H1 (cell line): ENCODE data around the gene SERPINB6. TPM values are rescaled to one million over a fixed set of nuclear protein-coding genes. Genes with fewer than 3 reads are reported as not detected.
A peak's percentile ranks its signal among the peaks of the same experiment; 100 is the strongest.

Source experiments
- CTCF ChIA-PET: fragments of 300-600 bp; sonication (Branson Sonifier 250); formaldehyde crosslinking; loops from one replicate; lab custom pipeline; 2021; ENCODE audit not compliant: partially characterized antibody; lab: Charles Lee
- POLR2A ChIA-PET: fragments of 300-600 bp; sonication (Branson Sonifier 250); formaldehyde crosslinking; loops from one replicate; lab custom pipeline; 2021; ENCODE audit warnings: inconsistent platforms; ENCODE audit not compliant: partially characterized antibody; lab: Charles Lee
- DNase-seq, 2 experiments: peaks; one replicate each; pipeline versions ENCODE4 v3.0.0 to v3.0.0-alpha.2; 2010 to 2022; ENCODE audit warnings: low spot score in 2 of 2, low read depth in 1 of 2, mixed read lengths in 1 of 2
- FAIRE-seq: peaks from 2 replicates; lab custom pipeline; 2011; peaks lifted over from hg19 to GRCh38; lab: Jason Lieb, UNC
- H2AFZ ChIP-seq: 2 replicates; pipeline ENCODE4 v1.8.1; 2012; ENCODE audit warnings: low read length, inconsistent platforms
- H2AK5ac ChIP-seq: 2 replicates; pipeline ENCODE4 v1.6.1; 2013; ENCODE audit warnings: low read depth, low read length
- H2BK120ac ChIP-seq: replicated peaks from 2 replicates; pipeline ENCODE3; 2013; ENCODE audit warnings: low read depth, low read length, inconsistent platforms
- H2BK12ac ChIP-seq: 2 replicates; pipeline ENCODE4 v1.6.1; 2013; ENCODE audit warnings: low read depth, low read length
- H2BK15ac ChIP-seq: 2 replicates; pipeline ENCODE4 v1.6.1; 2013; ENCODE audit warnings: low read length
- H2BK20ac ChIP-seq: 2 replicates; pipeline ENCODE4 v1.6.1; 2013; ENCODE audit warnings: low read length
- H2BK5ac ChIP-seq: 2 replicates; pipeline ENCODE4 v1.6.1; 2013; ENCODE audit warnings: low read depth, low read length
- H3K14ac ChIP-seq: 2 replicates; pipeline ENCODE4 v1.6.1; 2013; ENCODE audit warnings: inconsistent platforms; ENCODE audit not compliant: insufficient read length
- H3K18ac ChIP-seq: 2 replicates; pipeline ENCODE4 v1.6.1; 2013; ENCODE audit warnings: low read length; ENCODE audit errors: extremely low read depth
- H3K23ac ChIP-seq: 2 replicates; pipeline ENCODE4 v1.6.1; 2013; ENCODE audit warnings: inconsistent platforms; ENCODE audit not compliant: insufficient read length
- H3K23me2 ChIP-seq: 2 replicates; pipeline ENCODE4 v1.6.1; 2013; ENCODE audit warnings: low read depth, low read length
- H3K27ac ChIP-seq: 2 replicates; pipeline ENCODE4 v1.6.1; 2011; ENCODE audit warnings: low read depth, low read length, inconsistent platforms
- H3K27me3 ChIP-seq, 4 experiments: replicated peaks in 1 of 4; 1 replicate in 1 of 4; 2 replicates in 3 of 4; pipeline versions ENCODE4 v1.6.1 to v1.8.1; 2011 to 2013; ENCODE audit warnings: low read length in 3 of 4, mild to moderate bottlenecking in 3 of 4, inconsistent platforms in 2 of 4, mixed read lengths in 2 of 4, moderate library complexity in 1 of 4; ENCODE audit not compliant: control insufficient read depth in 3 of 4, insufficient read depth in 3 of 4; ENCODE audit errors: extremely low read depth in 1 of 4
- H3K36me3 ChIP-seq, 4 experiments: 2 replicates each; pipeline versions ENCODE4 v1.6.1 to v1.8.1; 2011 to 2013; ENCODE audit warnings: mild to moderate bottlenecking in 4 of 4, low read length in 3 of 4, moderate library complexity in 2 of 4, control low read depth in 1 of 4, inconsistent platforms in 1 of 4; ENCODE audit not compliant: insufficient read depth in 4 of 4, control insufficient read depth in 2 of 4
- H3K4ac ChIP-seq: replicated peaks from 2 replicates; pipeline ENCODE3; 2013; ENCODE audit warnings: low read length, low read depth, mixed read lengths, inconsistent platforms; ENCODE audit not compliant: insufficient read length
- H3K4me1 ChIP-seq, 4 experiments: replicated peaks in 1 of 4; 1 replicate in 1 of 4; 2 replicates in 3 of 4; pipeline versions ENCODE4 v1.6.1 to v1.8.1; 2011 to 2013; ENCODE audit warnings: low read length in 3 of 4, inconsistent platforms in 2 of 4, mixed read lengths in 1 of 4; ENCODE audit not compliant: insufficient read depth in 4 of 4, control insufficient read depth in 3 of 4
- H3K4me2 ChIP-seq, 2 experiments: 2 replicates each; pipeline versions ENCODE4 v1.6.1 to v1.8.1; 2011 to 2013; ENCODE audit warnings: low read depth in 2 of 2, low read length in 2 of 2, control low read depth in 1 of 2, inconsistent platforms in 1 of 2, mild to moderate bottlenecking in 1 of 2; ENCODE audit not compliant: insufficient read depth in 1 of 2
- H3K4me3 ChIP-seq, 4 experiments: fragments of 200-600, 300-600 bp in 1 of 4; sonication (generic), shearing (Covaris generic), sonication (Bioruptor Twin) in 1 of 4; 2 replicates each; pipeline versions ENCODE4 v1.5.1 to v1.8.1; 2011 to 2016; ENCODE audit warnings: low read length in 4 of 4, low read depth in 3 of 4, control low read depth in 2 of 4, inconsistent platforms in 2 of 4, mild to moderate bottlenecking in 2 of 4, mixed read lengths in 1 of 4, moderate library complexity in 1 of 4; ENCODE audit not compliant: insufficient read depth in 2 of 4; ENCODE audit errors: extremely low read depth in 1 of 4
- H3K56ac ChIP-seq: replicated peaks from 2 replicates; pipeline ENCODE3; 2013; ENCODE audit warnings: low read depth, mild to moderate bottlenecking, mixed read lengths, low read length, inconsistent platforms; ENCODE audit not compliant: insufficient read length
- H3K79me1 ChIP-seq: 2 replicates; pipeline ENCODE4 v1.6.1; 2013; ENCODE audit warnings: low read depth, low read length, control low read depth
- H3K79me2 ChIP-seq, 2 experiments: 2 replicates each; pipeline versions ENCODE4 v1.6.1 to v1.8.1; 2012 to 2013; ENCODE audit warnings: low read length in 2 of 2, mild to moderate bottlenecking in 2 of 2, inconsistent platforms in 1 of 2; ENCODE audit not compliant: insufficient read depth in 2 of 2, control insufficient read depth in 1 of 2
- H3K9ac ChIP-seq, 4 experiments: replicated peaks in 1 of 4; 1 replicate in 1 of 4; 2 replicates in 3 of 4; pipeline versions ENCODE4 v1.6.1 to v1.8.1; 2011 to 2013; ENCODE audit warnings: low read depth in 3 of 4, low read length in 3 of 4, control low read depth in 2 of 4, mild to moderate bottlenecking in 2 of 4, moderate library complexity in 2 of 4, inconsistent platforms in 1 of 4; ENCODE audit errors: extremely low read depth in 1 of 4
- H3K9me3 ChIP-seq, 2 experiments: 2 replicates each; pipeline versions ENCODE4 v1.6.1 to v1.8.1; 2012 to 2013; ENCODE audit warnings: mild to moderate bottlenecking in 2 of 2, moderate library complexity in 2 of 2, control low read depth in 1 of 2, inconsistent platforms in 1 of 2, low read depth in 1 of 2, low read length in 1 of 2, mixed read lengths in 1 of 2; ENCODE audit not compliant: insufficient read depth in 2 of 2
- H4K20me1 ChIP-seq, 2 experiments: replicated peaks in 1 of 2; 2 replicates each; pipeline versions ENCODE3 to v1.8.1; 2011 to 2013; ENCODE audit warnings: inconsistent platforms in 2 of 2, low read length in 2 of 2, mild to moderate bottlenecking in 1 of 2; ENCODE audit not compliant: insufficient read depth in 2 of 2, control insufficient read depth in 1 of 2
- H4K5ac ChIP-seq: 2 replicates; pipeline ENCODE4 v1.6.1; 2013; ENCODE audit warnings: low read length, low read depth, mixed read lengths, inconsistent platforms; ENCODE audit not compliant: insufficient read length
- H4K8ac ChIP-seq: 2 replicates; pipeline ENCODE4 v1.8.0; 2013; ENCODE audit warnings: mild to moderate bottlenecking, moderate library complexity, low read length, inconsistent platforms; ENCODE audit not compliant: insufficient read depth; ENCODE audit errors: extremely low read depth
- H4K91ac ChIP-seq: replicated peaks from 2 replicates; pipeline ENCODE3; 2013; ENCODE audit warnings: low read length, mixed read lengths, inconsistent platforms; ENCODE audit not compliant: insufficient read length
- BRCA1 ChIP-seq: IDR thresholded peaks from 2 replicates; pipeline ENCODE4 v1.6.1; 2012; ENCODE audit warnings: low read depth, low read length, improper control_type of control experiment
- EZH2 ChIP-seq: fragments of 200-600 bp; sonication (generic); IDR thresholded peaks from 2 replicates; pipeline ENCODE4 v1.7.1; 2012; ENCODE audit warnings: low read depth, mild to moderate bottlenecking, moderate library complexity, low read length, inconsistent platforms; ENCODE audit not compliant: severe bottlenecking
- JUND ChIP-seq: IDR thresholded peaks from 2 replicates; pipeline ENCODE4 v1.6.1; 2011; ENCODE audit warnings: mild to moderate bottlenecking, improper control_type of control experiment, low read length
- KDM5A ChIP-seq: fragments of 200-600 bp; IDR thresholded peaks from 2 replicates; pipeline ENCODE4 v1.7.1; 2012; ENCODE audit warnings: mild to moderate bottlenecking, low read length, inconsistent platforms, mixed read lengths
- MAX ChIP-seq: IDR thresholded peaks from 2 replicates; pipeline ENCODE4 v1.6.1; 2012; ENCODE audit warnings: inconsistent platforms
- PHF8 ChIP-seq: fragments of 200-600 bp; sonication (generic); conservative IDR thresholded peaks from 2 replicates; pipeline ENCODE4 v1.7.1; 2012; ENCODE audit warnings: low read depth, mild to moderate bottlenecking, inconsistent platforms, low read length, moderate library complexity
- RFX5 ChIP-seq: IDR thresholded peaks from 2 replicates; pipeline ENCODE4 v1.6.1; 2011; ENCODE audit warnings: low read depth, low read length, improper control_type of control experiment, borderline replicate concordance
- SAP30 ChIP-seq: fragments of 300-600 bp; sonication (generic); IDR thresholded peaks from 2 replicates; pipeline ENCODE4 v1.7.1; 2012; ENCODE audit warnings: low read length, moderate library complexity, mild to moderate bottlenecking, inconsistent platforms; ENCODE audit not compliant: insufficient read depth, insufficient replicate concordance
- SIN3A ChIP-seq, 2 experiments: IDR thresholded peaks in 1 of 2; conservative IDR thresholded peaks in 1 of 2; 2 replicates each; pipeline ENCODE4 v1.6.1; 2011 to 2012; ENCODE audit warnings: low read length in 2 of 2, improper control_type of control experiment in 1 of 2, low read depth in 1 of 2, mild to moderate bottlenecking in 1 of 2
- SIRT6 ChIP-seq: IDR thresholded peaks from one replicate; pipeline ENCODE4 v1.7.1; 2012; ENCODE audit warnings: low read length, inconsistent platforms
- ZNF274 ChIP-seq: IDR thresholded peaks from 2 replicates; pipeline ENCODE4 v1.7.0; 2012; ENCODE audit warnings: low read length, borderline replicate concordance; ENCODE audit errors: extremely low read depth
- WGBS, 2 experiments: shearing (Covaris generic) in 1 of 2; methylation state at CpG; one replicate each; pipeline versions ENCODE4 v1.1.6 to v1.1.7; 2013 to 2015; ENCODE audit warnings: low lambda C conversion rate in 2 of 2, mixed read lengths in 2 of 2, inconsistent platforms in 1 of 2, low coverage in 1 of 2, missing lambda C conversion rate in 1 of 2; ENCODE audit not compliant: insufficient replicate concordance in 2 of 2, insufficient coverage in 1 of 2, insufficient read length in 1 of 2; ENCODE audit errors: extremely low coverage in 1 of 2, missing lambda C conversion rate in 1 of 2; 5-methylcytosine and 5-hydroxymethylcytosine counted together
- polyA plus RNA-seq, 7 experiments: library from polyadenylated mRNA; depleted of rRNA in 3 of 7; stranded (reverse) in 5 of 7; unstranded in 2 of 7; fragments of >200 nt in 5 of 7; fragments of 200-250 nt in 2 of 7; gene quantifications; 1 replicate in 5 of 7; 2 replicates in 1 of 7; 4 replicates in 1 of 7; pipeline versions ENCODE4 v1.2.1 to v1.2.3, GENCODE V29; 2011 to 2013; ENCODE audit warnings: missing spikeins in 2 of 7, mixed read lengths in 2 of 7
- total RNA-seq: library from RNA; stranded (reverse); fragmentation: NEBNext Ultra II Directional; extraction: Animal tissue kit (Norgen Biotek cat#: 25700); gene quantifications from 2 replicates; pipeline ENCODE4 v1.2.1, GENCODE V29; 2021

SERPINB6 gene
- total and polyA plus RNA-seq, 2 of the 8 experiments (the other 6 are each of a cell fraction or from before 2014, with no cell fraction given), result 27.2 to 29.4 TPM

DNA sequence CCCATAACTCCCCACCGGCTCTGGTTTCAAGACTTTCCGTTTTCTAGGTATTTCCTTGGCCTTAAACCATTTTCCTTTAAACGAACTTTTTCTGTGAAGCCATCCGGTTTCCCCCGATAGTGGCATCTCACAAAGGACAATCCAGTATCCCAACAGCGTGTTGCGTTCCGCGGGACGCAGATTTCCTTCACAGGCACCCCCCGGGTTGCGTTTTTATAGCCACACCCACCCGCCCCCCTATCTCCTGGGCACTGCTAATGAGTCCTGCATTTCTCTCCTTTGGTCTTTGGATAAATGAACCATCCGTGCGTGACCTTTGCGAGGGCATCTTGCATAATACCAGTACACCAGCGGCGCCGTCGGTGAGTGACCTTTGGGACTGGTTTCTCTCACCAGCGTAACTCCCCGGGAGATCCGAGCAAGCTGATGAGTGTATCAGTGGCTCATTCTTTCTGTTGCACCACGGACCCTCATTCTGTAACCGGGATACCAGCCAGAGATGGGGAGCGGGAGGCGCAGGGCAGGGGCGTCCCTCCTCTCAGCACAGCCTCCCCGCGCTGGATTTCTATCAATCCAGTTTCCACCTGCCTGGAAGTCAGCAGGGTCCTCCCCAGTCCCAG lies 27.7 kb upstream of the SERPINB6 start:
- DNase-seq (no peak), FAIRE-seq (no peak)
- H3K4me2 ChIP-seq, result peak overlapping the region; percentile 76 to 100
- H2BK5ac ChIP-seq, result no peak overlapping the region
- peak overlapping the region; percentile 69 for H3K4ac ChIP-seq
- H4K5ac ChIP-seq, result no peak overlapping the region
- peak overlapping the region; percentile 75; the same call in 1 of the 2 replicates for H2BK12ac ChIP-seq
- H3K18ac ChIP-seq, result no peak overlapping the region
- peaks cover 0 to 11% of the 10 kb centered on the region in 2 experiments; a peak in 1 of 4 replicates for H3K79me2 ChIP-seq
- no peaks in the 10 kb centered on the region for H4K20me1 ChIP-seq
- H3K36me3 ChIP-seq, result peaks cover 0 to 7% (median under 1%) of the 10 kb centered on the region in 4 experiments; a peak in 2 of 8 replicates
- H3K23me2 ChIP-seq, result peaks cover 11% of the 10 kb centered on the region
- peaks cover 0 to 10% (median 1%) of the 10 kb centered on the region in 4 experiments; a peak in 4 of 7 replicates for H3K4me1 ChIP-seq
- POLR2A ChIA-PET, result interaction anchor here (0.6 to 4.5 kb wide), 15 partner anchors 10 to 235 kb away, joined by 3 to 47 read pairs (median 5); partner anchors contain the start of gene TUBB2A
- peak overlapping the region; percentile 44 to 83 (median 79) for H3K4me3 ChIP-seq
- no peaks in the 10 kb centered on the region for H3K27me3 ChIP-seq
- no peaks in the 10 kb centered on the region for H3K9me3 ChIP-seq
- no peak overlapping the region; the same call in 1 of the 2 replicates for H2BK15ac ChIP-seq
- no peak overlapping the region for H2AK5ac ChIP-seq
- no peak overlapping the region for H3K14ac ChIP-seq
- H2AFZ ChIP-seq, result peak overlapping the region; percentile 97; the same call in 1 of the 2 replicates
- H4K91ac ChIP-seq, result no peak overlapping the region
- H2BK120ac ChIP-seq, result no peak overlapping the region
- CTCF ChIA-PET, result interaction anchor here (0.6 to 3.7 kb wide), 12 partner anchors 9 to 1738 kb away, joined by 3 to 28 read pairs (median 4); no protein-coding TSS in a partner anchor
- peak overlapping the region in 3 of 4 experiments; percentile 34 to 75 (median 47); a peak in 4 of 7 replicates for H3K9ac ChIP-seq
- H2BK20ac ChIP-seq, result no peak overlapping the region
- no peak overlapping the region for H3K23ac ChIP-seq
- H3K79me1 ChIP-seq, result no peaks in the 10 kb centered on the region
- peak overlapping the region; percentile 92 for H4K8ac ChIP-seq
- H3K56ac ChIP-seq, result no peak overlapping the region
- H3K27ac ChIP-seq, result no peak overlapping the region
- 3% methylated on average over 30 of the region's 30 CpGs; no CpG with 5 or more reads in 1 of the 2 experiments for WGBS, 2 experiments
- TF ChIP-seq EZH2 (no peak), JUND (no peak), PHF8 (no peak), RFX5 (no peak), KDM5A (no peak), SAP30 (no peak), SIN3A (conservative IDR thresholded peaks at IDR 0.05 in 1 of 2, IDR thresholded peaks at IDR 0.05 in 1 of 2; ENCODE audit: low read depth in 1 of 2, low read length in 2 of 2) (peak in 1 of 2 experiments; percentile 21; a peak in 1 of 4 replicates), MAX (peak; percentile 19; the same call in 1 of the 2 replicates), BRCA1 (no peak), SIRT6 (no peak), ZNF274 (no peak)
